Effector memory CD8-positive, alpha-beta T cell (primary cell): ENCODE data around the gene PKIG.

Experiments
- ATAC-seq: fragments of 150-1000 bp; cut with Tn5 transposase; replicated peaks from 2 replicates; pipeline ENCODE4 v1.10.0; 2021; ENCODE audit warnings: mild to moderate bottlenecking, moderate library complexity
- DNase-seq, 3 experiments: peaks; one replicate each; pipeline ENCODE4 v3.0.0; 2021
- H3K27ac Mint-ChIP-seq, 2 donors: one replicate each; pipeline ENCODE4 v1.8.0; 2022; ENCODE audit warnings: mild to moderate bottlenecking in 2 of 2, mixed read lengths in 2 of 2, moderate library complexity in 2 of 2
- H3K27me3 Mint-ChIP-seq, 2 donors: one replicate each; pipeline ENCODE4 v1.8.0; 2022; ENCODE audit warnings: mixed read lengths in 2 of 2
- H3K36me3 Mint-ChIP-seq: one replicate; pipeline ENCODE4 v1.8.0; 2022; ENCODE audit warnings: mild to moderate bottlenecking, moderate library complexity, mixed read lengths; ENCODE audit not compliant: insufficient read depth
- H3K4me1 Mint-ChIP-seq, 2 donors: one replicate each; pipeline ENCODE4 v1.8.0; 2022; ENCODE audit warnings: low read depth in 2 of 2, mixed read lengths in 2 of 2
- H3K4me3 Mint-ChIP-seq, 2 donors: one replicate each; pipeline ENCODE4 v1.8.0; 2022; ENCODE audit warnings: mild to moderate bottlenecking in 2 of 2, mixed read lengths in 2 of 2, moderate library complexity in 2 of 2
- H3K9me3 Mint-ChIP-seq, 2 donors: one replicate each; pipeline ENCODE4 v1.8.0; 2022; ENCODE audit warnings: mixed read lengths in 2 of 2

PKIG gene

GRCh38 chr20:44664131-44664530 is 81.8 kb downstream of the PKIG start:
- H3K36me3 Mint-ChIP-seq = peaks cover 3% of the 10 kb centered on the region
- DNase-seq (no peak), ATAC-seq (no peak)
- no peaks in the 10 kb centered on the region for H3K27me3 Mint-ChIP-seq
- no peak overlapping the region for H3K4me3 Mint-ChIP-seq
- H3K27ac Mint-ChIP-seq = no peak overlapping the region
- no peaks in the 10 kb centered on the region for H3K9me3 Mint-ChIP-seq
- peaks cover 7 to 18% of the 10 kb centered on the region in 2 donors for H3K4me1 Mint-ChIP-seq

- H3K36me3 Mint-ChIP-seq = peaks cover 3% of the 10 kb centered on the region
- no peak for DNase-seq
- H3K9me3 Mint-ChIP-seq = no peaks in the 10 kb centered on the region
- no peak for ATAC-seq
- no peak overlapping the region for H3K4me3 Mint-ChIP-seq
- no peaks in the 10 kb centered on the region for H3K27me3 Mint-ChIP-seq
- peaks cover 17 to 30% of the 10 kb centered on the region in 2 donors for H3K4me1 Mint-ChIP-seq
- H3K27ac Mint-ChIP-seq = no peak overlapping the region
Measured at GRCh38 chr20:44666066-44666465, 83.7 kb downstream of the PKIG start.
